Right cardiac atrium (tissue), 5 donors: ENCODE results near the gene RBM26. TPM values are rescaled to one million over a fixed set of nuclear protein-coding genes. Genes with fewer than 3 reads are reported as not detected.
"Not testable (repeated sequence)": the region's sequence is repeated elsewhere in the genome, so short reads cannot be mapped to it uniquely, and the experiment has no call there.

Source experiments
- ATAC-seq, 2 donors: fragments of 200-7000 bp; cut with Tn5 transposase; one replicate each; pipeline versions ENCODE4 v1.8.0 to v1.9.1; 2020; ENCODE audit warnings: moderate library complexity in 2 of 2, mild to moderate bottlenecking in 1 of 2
- DNase-seq, 3 donors: peaks; one replicate each; pipeline ENCODE4 v3.0.0-alpha.2; 2020
- H3K27ac ChIP-seq: one replicate; pipeline ENCODE4 v1.5.1; 2013; ENCODE audit warnings: mild to moderate bottlenecking, low read length, control low read depth, moderate library complexity
- H3K27me3 ChIP-seq: one replicate; pipeline ENCODE4 v1.6.1; 2013; ENCODE audit not compliant: control insufficient read depth, insufficient read depth
- H3K4me1 ChIP-seq: one replicate; pipeline ENCODE4 v1.6.1; 2013; ENCODE audit warnings: low read length; ENCODE audit not compliant: control insufficient read depth, insufficient read depth
- H3K4me3 ChIP-seq: one replicate; pipeline ENCODE4 v1.5.1; 2013; ENCODE audit warnings: low read length, control low read depth
- H3K9me3 ChIP-seq: one replicate; pipeline ENCODE4 v1.6.1; 2013; ENCODE audit warnings: low read length; ENCODE audit not compliant: control insufficient read depth
- WGBS: extraction: QIAGEN DNeasy Blood & Tissue Kit; methylation state at CpG from one replicate; pipeline ENCODE4 v1.1.7; 2013; 5-methylcytosine and 5-hydroxymethylcytosine counted together
- intact Hi-C, 4 donors: fragments of 100-400 bp; cut with DNase I; formaldehyde crosslinking; loops; one replicate each; pipeline versions ENCODE4 v1.11.0 to v1.14.0; 2022 to 2023
- polyA plus RNA-seq: library from polyadenylated mRNA; stranded (reverse); fragments of 200-250 nt; gene quantifications from one replicate; pipeline ENCODE4 v1.2.3, GENCODE V29; 2013
- total RNA-seq, 4 donors: library from RNA; stranded (reverse); fragmentation: NEBNext Ultra II Directional; extraction: Animal tissue kit (Norgen Biotek cat#: 25700); gene quantifications; one replicate each; pipeline ENCODE4 v1.2.1, GENCODE V29; 2021
- donor health status: healthy with polysubstance abuse.
- donor health status: DM: no; HTN: yes; CAD: no.
- donor health status: DM: no; HTN: no; CAD: no.
- donor health status: DM: no; HTN: yes; CAD: no; lungs with severe emphysema.
- donor health status: DM: yes; HTN: yes; CAD: no.

Gene RBM26
- total and polyA plus RNA-seq, 5 donors, result 14.5 to 28.2 (median 26.6) TPM

GRCh38 chr13:79297128-79297527 lies 108.9 kb downstream of the RBM26 start:
- WGBS, result 44% methylated on average over 2 of the region's 2 CpGs
- H3K27me3 ChIP-seq, result no peaks in the 10 kb centered on the region

GRCh38 chr13:79295906-79296706 lies 109.9 kb downstream of the RBM26 start:
- Histone ChIP-seq H3K27me3 (no peaks in the 10 kb centered on the region), H3K4me3 (no peak overlapping the region), H3K9me3 (no peaks in the 10 kb centered on the region), H3K27ac (no peak overlapping the region), H3K4me1 (no peaks in the 10 kb centered on the region)
- DNase-seq, result no peak
- intact Hi-C loops, result no loop called here
- no peak for ATAC-seq
- 85% methylated on average over 4 of the region's 4 CpGs for WGBS

More at GRCh38 chr13:79297128-79297527, 108.9 kb downstream of the RBM26 start:
- no peaks in the 10 kb centered on the region for H3K9me3 ChIP-seq
- intact Hi-C loops, result no loop called here
- no peak overlapping the region for H3K4me3 ChIP-seq
- H3K27ac ChIP-seq, result no peak overlapping the region
- no peaks in the 10 kb centered on the region for H3K4me1 ChIP-seq
- no peak for DNase-seq
- no peak for ATAC-seq

- 40% methylated on average over 9 of the region's 9 CpGs for WGBS
- H3K27me3 ChIP-seq, result no peaks in the 10 kb centered on the region
- ATAC-seq, result peak in 1 of 2 donors; percentile 25
- no peak overlapping the region for H3K27ac ChIP-seq
- DNase-seq, result no peak
- intact Hi-C loops, result no loop called here
- H3K4me1 ChIP-seq, result no peaks in the 10 kb centered on the region
- no peaks in the 10 kb centered on the region for H3K9me3 ChIP-seq
- H3K4me3 ChIP-seq, result no peak overlapping the region
Measured at GRCh38 chr13:79290595-79291244, 115.3 kb downstream of the RBM26 start.

- DNase-seq (no peak), ATAC-seq (no peak)
- intact Hi-C loops, result no loop called here
- no peaks in the 10 kb centered on the region for H3K9me3 ChIP-seq
- H3K4me1 ChIP-seq, result no peaks in the 10 kb centered on the region
- no peaks in the 10 kb centered on the region for H3K27me3 ChIP-seq
- no peak overlapping the region for H3K27ac ChIP-seq
- H3K4me3 ChIP-seq, result no peak overlapping the region
Measured at GRCh38 chr13:79289571-79289970, 116.5 kb downstream of the RBM26 start.

- intact Hi-C loops, result no loop called here
- no peaks in the 10 kb centered on the region for H3K4me1 ChIP-seq
- DNase-seq (no peak), ATAC-seq (no peak)
- H3K27me3 ChIP-seq, result no peaks in the 10 kb centered on the region
- WGBS, result 61% methylated on average over 9 of the region's 9 CpGs
- H3K4me3 ChIP-seq, result no peak overlapping the region
- H3K27ac ChIP-seq, result no peak overlapping the region
- no peaks in the 10 kb centered on the region for H3K9me3 ChIP-seq
Measured at GRCh38 chr13:79287939-79288795, 117.9 kb downstream of the RBM26 start.

GRCh38 chr13:79285159-79285558 lies 120.9 kb downstream of the RBM26 start:
- no peak for DNase-seq
- intact Hi-C loops, result no loop called here
- Histone ChIP-seq H3K4me3 (no peak overlapping the region), H3K9me3 (no peaks in the 10 kb centered on the region), H3K27ac (no peak overlapping the region), H3K4me1 (no peaks in the 10 kb centered on the region), H3K27me3 (no peaks in the 10 kb centered on the region)
- no peak for ATAC-seq
- 61% methylated on average over 3 of the region's 3 CpGs for WGBS

- Histone ChIP-seq H3K27me3 (no peaks in the 10 kb centered on the region), H3K9me3 (no peaks in the 10 kb centered on the region), H3K27ac (no peak overlapping the region), H3K4me3 (no peak overlapping the region), H3K4me1 (no peaks in the 10 kb centered on the region)
- ATAC-seq, result no peak
- intact Hi-C loops, result no loop called here
- 94% methylated on average over 2 of the region's 2 CpGs for WGBS
- DNase-seq, result no peak
Measured at GRCh38 chr13:79283742-79284141, 122.3 kb downstream of the RBM26 start.

GRCh38 chr13:79282976-79283375 lies 123.1 kb downstream of the RBM26 start:
- WGBS, result 46% methylated on average over 3 of the region's 3 CpGs
- Histone ChIP-seq H3K4me1 (no peaks in the 10 kb centered on the region), H3K9me3 (no peaks in the 10 kb centered on the region), H3K4me3 (no peak overlapping the region), H3K27me3 (no peaks in the 10 kb centered on the region), H3K27ac (no peak overlapping the region)
- DNase-seq (no peak), ATAC-seq (no peak)
- intact Hi-C loops, result no loop called here

- no peaks in the 10 kb centered on the region for H3K27me3 ChIP-seq
- DNase-seq (no peak), ATAC-seq (no peak)
- no peaks in the 10 kb centered on the region for H3K9me3 ChIP-seq
- no peak overlapping the region for H3K27ac ChIP-seq
- H3K4me3 ChIP-seq, result no peak overlapping the region
- WGBS, result 59% methylated on average over 4 of the region's 4 CpGs
- H3K4me1 ChIP-seq, result no peaks in the 10 kb centered on the region
- intact Hi-C loops, result no loop called here
Measured at GRCh38 chr13:79282508-79282907, 123.5 kb downstream of the RBM26 start.

GRCh38 chr13:79281339-79281747 lies 124.7 kb downstream of the RBM26 start:
- WGBS, result 64% methylated on average over 3 of the region's 3 CpGs
- ATAC-seq, result no peak

GRCh38 chr13:79279735-79280134 lies 126.3 kb downstream of the RBM26 start:
- intact Hi-C loops, result not testable (repeated sequence)

More at GRCh38 chr13:79281339-79281747, 124.7 kb downstream of the RBM26 start:
- Histone ChIP-seq H3K4me3 (no peak overlapping the region), H3K27me3 (no peaks in the 10 kb centered on the region), H3K9me3 (no peaks in the 10 kb centered on the region), H3K27ac (no peak overlapping the region), H3K4me1 (no peaks in the 10 kb centered on the region)
- no peak for DNase-seq
- intact Hi-C loops, result no loop called here

More at GRCh38 chr13:79279735-79280134, 126.3 kb downstream of the RBM26 start:
- H3K4me3 ChIP-seq, H3K4me1 ChIP-seq, DNase-seq, H3K27ac ChIP-seq, H3K27me3 ChIP-seq, ATAC-seq, H3K9me3 ChIP-seq: not testable (repeated sequence)
- WGBS, result 81% methylated on average over 12 of the region's 12 CpGs
